PC-9 (cell line): Measurements from ENCODE around the gene ZNF81.

Source experiments
- EZH2 ChIP-seq: fragments of 200-600 bp; sonication (generic); IDR thresholded peaks from 2 replicates; pipeline ENCODE4 v1.8.0; 2017; ENCODE audit warnings: antibody characterized with exemption, low read depth
- TF ChIP-seq, protein P1 (sequence below): fragments of 200-600 bp; sonication (generic); conservative IDR thresholded peaks from 2 replicates; pipeline ENCODE4 v1.6.1; 2017; ENCODE audit warnings: mixed run types, antibody characterized with exemption, mild to moderate bottlenecking, moderate library complexity

DNA sequence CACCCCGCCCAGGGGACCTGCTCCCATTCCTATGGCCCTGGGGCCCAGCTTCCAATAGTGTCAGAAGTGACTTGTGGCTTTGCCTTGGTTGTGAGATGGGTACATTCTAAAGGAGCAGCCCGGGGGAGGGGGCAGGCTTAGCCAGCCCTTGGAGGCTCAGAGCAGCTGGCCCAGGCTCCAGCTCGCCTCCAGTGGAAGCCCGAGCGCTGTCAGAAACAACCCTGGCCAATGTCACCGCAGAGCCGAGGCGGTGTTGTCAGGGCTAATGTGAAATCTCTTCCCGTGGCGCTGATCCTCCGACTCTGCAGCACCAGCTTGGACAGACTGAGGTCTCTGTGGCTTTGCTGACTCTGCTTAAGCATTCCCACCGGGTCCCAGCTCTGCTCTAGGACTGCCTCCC, 29.2 kb upstream of the ZNF81 start:
- TF ChIP-seq, protein P1, sequence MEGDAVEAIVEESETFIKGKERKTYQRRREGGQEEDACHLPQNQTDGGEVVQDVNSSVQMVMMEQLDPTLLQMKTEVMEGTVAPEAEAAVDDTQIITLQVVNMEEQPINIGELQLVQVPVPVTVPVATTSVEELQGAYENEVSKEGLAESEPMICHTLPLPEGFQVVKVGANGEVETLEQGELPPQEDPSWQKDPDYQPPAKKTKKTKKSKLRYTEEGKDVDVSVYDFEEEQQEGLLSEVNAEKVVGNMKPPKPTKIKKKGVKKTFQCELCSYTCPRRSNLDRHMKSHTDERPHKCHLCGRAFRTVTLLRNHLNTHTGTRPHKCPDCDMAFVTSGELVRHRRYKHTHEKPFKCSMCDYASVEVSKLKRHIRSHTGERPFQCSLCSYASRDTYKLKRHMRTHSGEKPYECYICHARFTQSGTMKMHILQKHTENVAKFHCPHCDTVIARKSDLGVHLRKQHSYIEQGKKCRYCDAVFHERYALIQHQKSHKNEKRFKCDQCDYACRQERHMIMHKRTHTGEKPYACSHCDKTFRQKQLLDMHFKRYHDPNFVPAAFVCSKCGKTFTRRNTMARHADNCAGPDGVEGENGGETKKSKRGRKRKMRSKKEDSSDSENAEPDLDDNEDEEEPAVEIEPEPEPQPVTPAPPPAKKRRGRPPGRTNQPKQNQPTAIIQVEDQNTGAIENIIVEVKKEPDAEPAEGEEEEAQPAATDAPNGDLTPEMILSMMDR = no peak
- no peak for TF ChIP-seq EZH2
